Measurements from ENCODE around the gene GID8.

The GID8 gene

DNA sequence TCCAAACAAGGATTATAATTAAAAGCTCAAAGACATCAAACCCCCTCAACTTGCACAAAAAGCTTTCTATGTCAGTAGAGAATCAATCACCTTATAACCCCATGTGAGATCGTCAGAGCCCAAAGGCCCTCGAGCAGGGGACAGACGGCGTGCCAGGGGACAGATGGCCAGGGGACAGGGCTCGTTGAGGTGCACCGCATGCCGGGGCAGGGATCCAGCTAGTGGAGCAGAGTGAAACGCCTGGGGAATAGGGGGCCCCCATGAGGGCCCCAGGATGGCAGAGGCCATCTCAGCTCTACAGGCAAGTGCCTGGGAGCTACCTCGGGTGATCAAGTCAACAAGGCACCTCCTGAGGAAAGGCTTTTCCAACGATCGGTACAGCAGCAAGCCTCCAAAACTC lies 40.3 kb upstream of the GID8 start:
- H2AFZ ChIP-seq (ENCODE audit: low read depth), result no peak overlapping the region
- TF ChIP-seq, protein P1, sequence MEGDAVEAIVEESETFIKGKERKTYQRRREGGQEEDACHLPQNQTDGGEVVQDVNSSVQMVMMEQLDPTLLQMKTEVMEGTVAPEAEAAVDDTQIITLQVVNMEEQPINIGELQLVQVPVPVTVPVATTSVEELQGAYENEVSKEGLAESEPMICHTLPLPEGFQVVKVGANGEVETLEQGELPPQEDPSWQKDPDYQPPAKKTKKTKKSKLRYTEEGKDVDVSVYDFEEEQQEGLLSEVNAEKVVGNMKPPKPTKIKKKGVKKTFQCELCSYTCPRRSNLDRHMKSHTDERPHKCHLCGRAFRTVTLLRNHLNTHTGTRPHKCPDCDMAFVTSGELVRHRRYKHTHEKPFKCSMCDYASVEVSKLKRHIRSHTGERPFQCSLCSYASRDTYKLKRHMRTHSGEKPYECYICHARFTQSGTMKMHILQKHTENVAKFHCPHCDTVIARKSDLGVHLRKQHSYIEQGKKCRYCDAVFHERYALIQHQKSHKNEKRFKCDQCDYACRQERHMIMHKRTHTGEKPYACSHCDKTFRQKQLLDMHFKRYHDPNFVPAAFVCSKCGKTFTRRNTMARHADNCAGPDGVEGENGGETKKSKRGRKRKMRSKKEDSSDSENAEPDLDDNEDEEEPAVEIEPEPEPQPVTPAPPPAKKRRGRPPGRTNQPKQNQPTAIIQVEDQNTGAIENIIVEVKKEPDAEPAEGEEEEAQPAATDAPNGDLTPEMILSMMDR (conservative IDR thresholded peaks at IDR 0.05; ENCODE audit: low read depth, low read length), result no peak
- H3K4me2 ChIP-seq, result no peak overlapping the region
- H3K27me3 ChIP-seq (ENCODE audit: insufficient read depth, low read depth), result no peaks in the 10 kb centered on the region
- no peak overlapping the region for H3K27ac ChIP-seq
- no peak overlapping the region for H3K9ac ChIP-seq
- peaks cover 93% of the 10 kb centered on the region for H3K4me1 ChIP-seq (ENCODE audit: low read depth, poor library complexity, severe bottlenecking)
- H4K20me1 ChIP-seq (ENCODE audit: insufficient read depth), result no peaks in the 10 kb centered on the region
- H3K4me3 ChIP-seq (IDR thresholded peaks at IDR 0.05; ENCODE audit: insufficient read depth, low read depth, low read length), result no peak overlapping the region
- no peaks in the 10 kb centered on the region for H3K79me2 ChIP-seq (ENCODE audit: insufficient read depth, low read depth)
- no peaks in the 10 kb centered on the region for H3K36me3 ChIP-seq (ENCODE audit: insufficient read depth)

DNA sequence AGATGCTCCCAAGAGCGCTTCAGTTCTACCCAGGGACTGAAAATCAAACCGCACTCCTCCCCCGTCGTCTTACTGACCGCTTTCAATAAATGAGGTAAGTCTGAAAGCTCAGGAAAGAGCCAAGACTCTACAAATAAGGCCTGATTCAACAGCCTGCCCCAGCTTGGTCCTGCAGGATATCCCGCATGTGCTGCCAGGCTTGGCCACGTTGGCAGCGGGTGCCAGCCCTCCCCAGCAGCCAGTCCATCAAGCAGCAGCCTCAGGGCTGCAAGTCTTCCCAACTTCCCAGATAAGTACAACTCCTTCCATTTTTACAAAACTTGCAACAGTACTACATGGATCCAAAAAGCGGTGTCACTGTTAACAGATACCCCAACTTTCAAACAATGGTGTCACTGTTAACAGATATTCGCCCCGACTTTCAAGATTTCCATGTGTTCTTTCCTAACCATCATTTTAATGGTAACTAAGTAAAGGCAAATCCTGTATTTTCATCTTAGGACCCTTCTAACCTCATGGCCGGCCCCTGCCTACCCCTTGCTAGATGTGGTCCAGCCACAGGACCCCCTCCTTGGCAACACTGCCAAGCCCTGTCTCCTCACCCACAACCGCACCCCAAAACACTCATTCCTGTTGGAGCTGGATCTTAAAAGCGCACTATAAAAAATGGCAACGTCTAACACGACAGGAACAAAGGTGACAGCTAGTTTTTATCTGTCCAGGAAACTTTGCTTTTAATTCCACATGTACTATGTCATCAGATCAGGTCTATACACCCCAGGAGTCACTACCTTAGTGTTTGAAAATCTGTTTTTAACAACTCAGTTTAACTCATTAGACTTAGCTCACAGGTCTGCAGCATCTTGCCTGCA lies 39.6 kb upstream of the GID8 start:
- H3K27ac ChIP-seq, result peak overlapping the region; percentile 52; the same call in 1 of the 2 replicates
- H4K20me1 ChIP-seq (ENCODE audit: insufficient read depth), result no peaks in the 10 kb centered on the region
- H3K4me2 ChIP-seq, result peak overlapping the region; percentile 63
- H3K4me3 ChIP-seq (IDR thresholded peaks at IDR 0.05; ENCODE audit: insufficient read depth, low read depth, low read length), result no peak overlapping the region
- H3K27me3 ChIP-seq (ENCODE audit: insufficient read depth, low read depth), result no peaks in the 10 kb centered on the region
- TF ChIP-seq, protein P1 (conservative IDR thresholded peaks at IDR 0.05; ENCODE audit: low read depth, low read length), result no peak
- peaks cover 87% of the 10 kb centered on the region for H3K4me1 ChIP-seq (ENCODE audit: low read depth, poor library complexity, severe bottlenecking)
- no peaks in the 10 kb centered on the region for H3K36me3 ChIP-seq (ENCODE audit: insufficient read depth)
- H2AFZ ChIP-seq (ENCODE audit: low read depth), result no peak overlapping the region
- H3K79me2 ChIP-seq (ENCODE audit: insufficient read depth, low read depth), result no peaks in the 10 kb centered on the region
- no peak overlapping the region for H3K9ac ChIP-seq

DNA sequence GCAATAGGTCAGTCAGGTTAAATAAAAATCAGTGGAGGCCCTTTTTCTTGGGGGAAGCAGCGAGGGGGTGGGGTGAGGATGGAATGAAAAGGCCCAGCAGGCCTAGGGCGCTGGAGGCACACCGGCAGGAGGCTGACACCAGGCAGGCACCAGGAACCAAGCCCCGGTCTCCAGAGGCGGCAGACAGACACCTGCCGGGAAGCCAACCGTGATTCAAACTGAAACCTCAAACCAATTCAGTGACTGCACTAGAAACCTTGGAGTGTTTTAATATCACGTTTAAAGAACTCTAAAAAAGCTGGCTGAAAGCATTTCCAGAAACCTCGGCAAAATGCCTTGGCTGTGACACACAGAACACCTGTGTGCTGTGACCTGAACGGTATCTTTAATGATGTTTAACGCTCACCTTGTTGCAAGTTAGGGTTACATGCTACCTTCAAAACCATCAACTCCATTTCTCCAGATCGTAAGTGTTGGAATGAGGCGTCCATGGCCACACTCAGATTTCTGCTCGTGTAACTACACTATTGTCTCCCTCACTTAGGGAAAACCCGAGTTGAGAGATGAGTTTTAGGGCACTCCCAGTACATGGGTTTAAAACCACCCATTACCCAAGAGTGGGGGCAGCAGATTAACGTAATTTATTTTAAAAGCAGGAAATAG lies 38.8 kb upstream of the GID8 start:
- Histone ChIP-seq H3K36me3 (ENCODE audit: insufficient read depth) (no peaks in the 10 kb centered on the region; the same call in 1 of the 2 replicates), H4K20me1 (ENCODE audit: insufficient read depth) (no peaks in the 10 kb centered on the region), H3K27me3 (ENCODE audit: insufficient read depth, low read depth) (no peaks in the 10 kb centered on the region), H3K27ac (peak overlapping the region; percentile 52), H3K9ac (peak overlapping the region; percentile 7; the same call in 1 of the 2 replicates), H3K79me2 (ENCODE audit: insufficient read depth, low read depth) (no peaks in the 10 kb centered on the region), H2AFZ (ENCODE audit: low read depth) (no peak overlapping the region), H3K4me2 (peak overlapping the region; percentile 63), H3K4me3 (IDR thresholded peaks at IDR 0.05; ENCODE audit: insufficient read depth, low read depth, low read length) (no peak overlapping the region), H3K4me1 (ENCODE audit: low read depth, poor library complexity, severe bottlenecking) (peaks cover 79% of the 10 kb centered on the region)
- TF ChIP-seq, protein P1 (conservative IDR thresholded peaks at IDR 0.05; ENCODE audit: low read depth, low read length), result no peak

DNA sequence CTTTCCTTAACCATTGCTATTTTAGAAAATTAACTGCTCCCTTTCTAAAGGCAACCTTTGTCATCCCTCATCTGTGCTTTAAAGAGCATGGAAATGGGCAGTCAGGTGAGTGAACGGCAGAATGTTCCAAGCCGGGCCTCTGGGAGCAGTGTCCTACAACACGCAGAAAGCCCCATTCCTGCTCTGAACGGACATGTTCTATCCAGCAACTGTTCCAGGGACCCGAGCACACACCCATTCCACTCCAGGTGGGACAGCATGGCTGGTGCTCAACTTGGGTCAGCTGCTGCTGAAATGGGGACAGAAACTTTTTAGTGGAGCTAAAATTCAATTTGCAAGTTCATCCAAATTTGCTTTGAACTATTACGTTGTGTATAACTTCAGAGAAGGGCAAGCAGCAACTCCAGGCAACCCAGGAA lies 38.3 kb upstream of the GID8 start:
- peak overlapping the region; percentile 52; the same call in 1 of the 2 replicates for H3K27ac ChIP-seq
- peaks cover 73% of the 10 kb centered on the region for H3K4me1 ChIP-seq (ENCODE audit: low read depth, poor library complexity, severe bottlenecking)
- no peaks in the 10 kb centered on the region for H3K27me3 ChIP-seq (ENCODE audit: insufficient read depth, low read depth)
- no peak overlapping the region for H2AFZ ChIP-seq (ENCODE audit: low read depth)
- H3K4me2 ChIP-seq, result peak overlapping the region; percentile 63
- H4K20me1 ChIP-seq (ENCODE audit: insufficient read depth), result no peaks in the 10 kb centered on the region
- TF ChIP-seq, protein P1 (conservative IDR thresholded peaks at IDR 0.05; ENCODE audit: low read depth, low read length), result no peak
- H3K4me3 ChIP-seq (IDR thresholded peaks at IDR 0.05; ENCODE audit: insufficient read depth, low read depth, low read length), result no peak overlapping the region
- peak overlapping the region; percentile 7; the same call in 1 of the 2 replicates for H3K9ac ChIP-seq
- no peaks in the 10 kb centered on the region for H3K79me2 ChIP-seq (ENCODE audit: insufficient read depth, low read depth)
- H3K36me3 ChIP-seq (ENCODE audit: insufficient read depth), result no peaks in the 10 kb centered on the region; the same call in 1 of the 2 replicates
